ENCODE measurements around the gene CDT1.

- TF ChIP-seq POLR2AphosphoS5 (IDR thresholded peaks at IDR 0.05; ENCODE audit: low read depth) (no peak), CTCF (conservative IDR thresholded peaks at IDR 0.05; ENCODE audit: low read depth in 2 of 2) (no peak), EZH2phosphoT487 (IDR thresholded peaks at IDR 0.05; ENCODE audit: unreplicated experiment) (no peak), EZH2 (IDR thresholded peaks at IDR 0.05; ENCODE audit: low read depth, unreplicated experiment) (no peak), REST (IDR thresholded peaks at IDR 0.05; ENCODE audit: unreplicated experiment) (no peak)
Observed at GRCh38 chr16:88764080-88764479, 39.5 kb upstream of the CDT1 start.
